K562 (cell line): ENCODE measurements around the gene DNAJB14. TPM values are rescaled to one million over a fixed set of nuclear protein-coding genes. Genes with fewer than 3 reads are reported as not detected.

Experiments
- CBFB ChIP-seq: sonication (generic); formaldehyde crosslinking; IDR thresholded peaks from 2 replicates; pipeline ENCODE4 v1.4.0; 2020; ENCODE audit warnings: mild to moderate bottlenecking, missing genetic modification reagents
- CTBP1 ChIP-seq: fragments of 450-650 bp; IDR thresholded peaks from 2 replicates; pipeline ENCODE4 v1.6.1; 2016; ENCODE audit warnings: borderline replicate concordance
- FOSL1 ChIP-seq: fragments of 200-800 bp; sonication (Bioruptor generic); conservative IDR thresholded peaks from 2 replicates; pipeline ENCODE4 v1.6.1; 2016; ENCODE audit warnings: missing genetic modification characterization, missing compliant biosample characterization
- FOXM1 ChIP-seq, 2 experiments: fragments of 450-650 bp in 1 of 2; sonication (generic) in 1 of 2; formaldehyde crosslinking in 1 of 2; IDR thresholded peaks; 2 replicates each; pipeline versions ENCODE4 v1.6.1 to v1.9.0; 2017 to 2022; ENCODE audit warnings: low read depth in 2 of 2, mild to moderate bottlenecking in 2 of 2, missing genetic modification reagents in 1 of 2, moderate library complexity in 1 of 2
- MAFG ChIP-seq: fragments of 450-650 bp; conservative IDR thresholded peaks from 2 replicates; pipeline ENCODE4 v1.6.1; 2016; ENCODE audit warnings: missing genetic modification characterization, missing compliant biosample characterization
- MYC ChIP-seq, 2 experiments: fragments of 250-450 bp in 1 of 2; sonication (Bioruptor Pico) in 1 of 2; IDR thresholded peaks; 2 replicates each; pipeline versions ENCODE4 v1.5.1 to v1.6.1; 2012 to 2021; ENCODE audit warnings: low read depth in 2 of 2, borderline replicate concordance in 1 of 2, improper control_type of control experiment in 1 of 2, low read length in 1 of 2, mild to moderate bottlenecking in 1 of 2, moderate library complexity in 1 of 2
- NFRKB ChIP-seq: fragments of 450-650 bp; IDR thresholded peaks from 2 replicates; pipeline ENCODE4 v1.6.1; 2016; ENCODE audit warnings: low read depth
- NR2C1 ChIP-seq, 2 experiments: fragments of 450-650 bp; IDR thresholded peaks; 2 replicates each; pipeline ENCODE4 v1.6.1; 2017; ENCODE audit warnings: mild to moderate bottlenecking in 2 of 2, antibody characterized with exemption in 1 of 2, inconsistent platforms in 1 of 2, missing compliant biosample characterization in 1 of 2, missing genetic modification characterization in 1 of 2
- RAD51 ChIP-seq: fragments of 450-650 bp; IDR thresholded peaks from 2 replicates; pipeline ENCODE4 v1.7.1; 2016; ENCODE audit warnings: low read depth, mild to moderate bottlenecking, borderline replicate concordance
- RHOXF2B ChIP-seq: fragments of 250-450 bp; sonication (Bioruptor Pico); conservative IDR thresholded peaks from 2 replicates; pipeline ENCODE4 v1.5.1; 2021
- XRCC4 ChIP-seq: IDR thresholded peaks from one replicate; pipeline ENCODE4 v1.6.1; 2011; ENCODE audit not compliant: insufficient read depth, insufficient read length; ENCODE audit errors: extremely low read depth
- ZFP1 ChIP-seq: fragments of 450-650 bp; formaldehyde crosslinking; IDR thresholded peaks from 2 replicates; pipeline ENCODE4 v1.4.0; 2020; ENCODE audit warnings: mild to moderate bottlenecking, mixed read lengths
- ZNF12 ChIP-seq: sonication (generic); formaldehyde crosslinking; IDR thresholded peaks from 2 replicates; pipeline ENCODE4 v1.4.0; 2020; ENCODE audit warnings: mild to moderate bottlenecking, missing genetic modification reagents
- ZNF23 ChIP-seq: fragments of 250-450 bp; sonication (Bioruptor Pico); IDR thresholded peaks from 2 replicates; pipeline ENCODE4 v1.4.0; 2020; ENCODE audit warnings: mild to moderate bottlenecking
- ZNF239 ChIP-seq: fragments of 250-450 bp; sonication (Bioruptor Pico); IDR thresholded peaks from 2 replicates; pipeline ENCODE4 v1.4.0; 2020; ENCODE audit warnings: mild to moderate bottlenecking
- polyA plus RNA-seq, 8 experiments: library from polyadenylated mRNA; depleted of rRNA in 4 of 8; stranded (reverse) in 5 of 8; unstranded in 3 of 8; fragments of >200 nt; fragmentation: Nextera tagmentation in 2 of 8; fragmentation: Illumina TruSeq in 1 of 8; extraction: Ambion mirVana in 2 of 8; extraction: Trizol in 1 of 8; gene quantifications; 2 replicates each; pipeline versions ENCODE4 v1.2.1 to v1.2.3, GENCODE V29; 2011 to 2014; ENCODE audit warnings: inconsistent platforms in 1 of 8, missing spikeins in 1 of 8
- total RNA-seq, 7 experiments: library from RNA; depleted of rRNA in 6 of 7; stranded (reverse); fragments of >200 nt in 6 of 7; fragmentation: Illumina TruSeq in 2 of 7; extraction: Trizol in 2 of 7; gene quantifications; 2 replicates each; pipeline versions ENCODE4 v1.2.1 to v1.2.3, GENCODE V29; 2011 to 2021; ENCODE audit warnings: low replicate concordance in 1 of 7
- TF ChIP-seq, protein P1 (sequence below): IDR thresholded peaks from 3 replicates; pipeline ENCODE4 v1.6.1; 2011; ENCODE audit warnings: borderline replicate concordance, mild to moderate bottlenecking; ENCODE audit not compliant: insufficient read length, insufficient read depth
- TF ChIP-seq, protein P2 (sequence below): fragments of 250-450 bp; sonication (Bioruptor Pico); IDR thresholded peaks from 2 replicates; pipeline ENCODE4 v1.4.0; 2020; ENCODE audit warnings: borderline replicate concordance
- TF ChIP-seq, protein P3 (sequence below): fragments of 250-450 bp; sonication (Bioruptor Pico); IDR thresholded peaks from 2 replicates; pipeline ENCODE4 v1.8.0; 2021; ENCODE audit warnings: borderline replicate concordance, mild to moderate bottlenecking, moderate library complexity; ENCODE audit not compliant: poor library complexity, severe bottlenecking
- TF ChIP-seq, protein P4 (sequence below): fragments of 450-650 bp; IDR thresholded peaks from 2 replicates; pipeline ENCODE4 v1.6.1; 2016
- TF ChIP-seq, protein P5 (sequence below): fragments of 250-450 bp; sonication (Bioruptor Pico); IDR thresholded peaks from 2 replicates; pipeline ENCODE4 v1.4.0; 2020; ENCODE audit warnings: mild to moderate bottlenecking, moderate library complexity

DNAJB14 gene
- total and polyA plus RNA-seq, 9 of the 15 experiments (the other 6 are each of a cell fraction or from before 2014, with no cell fraction given) = 5.5 to 28.0 (median 12.7) TPM

DNA sequence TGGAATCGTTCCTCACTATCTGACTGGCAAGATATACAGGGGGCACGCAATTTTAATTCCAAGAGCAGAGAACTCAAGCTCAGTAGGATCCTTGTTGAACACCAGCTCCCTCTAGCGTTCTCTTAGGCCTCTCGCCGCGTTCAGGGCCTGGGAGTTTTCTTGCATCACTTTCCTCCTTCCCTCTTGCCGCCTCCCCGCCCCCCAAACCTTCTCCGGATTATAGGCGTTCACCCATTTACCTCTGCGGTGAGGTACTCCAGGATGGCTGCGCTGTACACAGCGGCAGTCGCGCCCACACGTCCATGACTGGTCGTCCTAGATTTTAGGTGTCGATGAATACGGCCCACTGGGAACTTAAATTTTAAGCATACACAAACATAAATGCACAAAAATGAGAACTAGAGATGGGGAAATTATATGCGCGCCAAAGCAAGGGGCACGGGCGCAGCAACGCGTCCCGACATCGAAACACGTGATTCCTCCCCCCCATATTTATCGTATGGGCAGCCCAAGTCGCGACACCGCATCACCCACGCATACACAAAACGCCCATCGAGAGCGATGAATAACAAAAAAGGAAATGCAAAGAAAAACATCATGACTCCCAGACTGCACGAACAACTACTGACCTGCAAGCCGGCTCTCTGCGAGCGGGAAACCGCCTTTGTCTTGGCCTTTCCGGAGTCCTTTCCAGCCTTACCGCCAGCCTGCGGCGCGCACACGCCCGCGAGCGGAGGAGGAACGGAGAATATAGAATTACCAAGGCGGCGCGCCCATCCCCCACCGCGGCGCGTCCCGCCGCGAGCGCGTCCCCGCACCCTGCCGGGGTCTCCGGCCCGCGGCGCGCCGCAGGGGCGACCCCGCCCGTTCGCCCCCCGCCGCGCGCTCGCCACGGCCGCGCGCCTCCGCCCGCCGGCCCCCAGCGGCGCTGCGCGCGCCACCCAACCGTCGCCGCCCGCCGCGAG, 2.9 kb upstream of the DNAJB14 start (continued):
- TF ChIP-seq CBFB (peak; percentile 86; the same call in 1 of the 2 replicates), MYC (IDR thresholded peaks at IDR 0.05; ENCODE audit: low read depth, low read length) (peak; percentile 78; the same call in 1 of the 2 replicates), MYC (CRISPR knock-in tag; IDR thresholded peaks at IDR 0.05; ENCODE audit: borderline replicate concordance, low read depth) (peak; percentile 62; the same call in 1 of the 2 replicates), NR2C1 (IDR thresholded peaks at IDR 0.05) (no peak), NR2C1 (tag; IDR thresholded peaks at IDR 0.05) (no peak), XRCC4 (no peak), NFRKB (peak; percentile 89), ZNF12 (CRISPR knock-in tag) (0 out of 2 replicates have a peak, but pooled peaks have one; percentile 20), ZNF239 (CRISPR knock-in tag) (no peak), ZNF23 (CRISPR knock-in tag) (no peak), FOSL1 (tag) (no peak), CTBP1 (peak; percentile 89), RAD51 (peak; percentile 61), RHOXF2B (CRISPR knock-in tag) (no peak), MAFG (tag) (no peak), ZFP1 (CRISPR knock-in tag) (no peak), FOXM1 (IDR thresholded peaks at IDR 0.05; ENCODE audit: low read depth) (no peak), FOXM1 (CRISPR knock-in tag; IDR thresholded peaks at IDR 0.05; ENCODE audit: low read depth) (peak; percentile 51; the same call in 1 of the 2 replicates)
- TF ChIP-seq, protein P1, sequence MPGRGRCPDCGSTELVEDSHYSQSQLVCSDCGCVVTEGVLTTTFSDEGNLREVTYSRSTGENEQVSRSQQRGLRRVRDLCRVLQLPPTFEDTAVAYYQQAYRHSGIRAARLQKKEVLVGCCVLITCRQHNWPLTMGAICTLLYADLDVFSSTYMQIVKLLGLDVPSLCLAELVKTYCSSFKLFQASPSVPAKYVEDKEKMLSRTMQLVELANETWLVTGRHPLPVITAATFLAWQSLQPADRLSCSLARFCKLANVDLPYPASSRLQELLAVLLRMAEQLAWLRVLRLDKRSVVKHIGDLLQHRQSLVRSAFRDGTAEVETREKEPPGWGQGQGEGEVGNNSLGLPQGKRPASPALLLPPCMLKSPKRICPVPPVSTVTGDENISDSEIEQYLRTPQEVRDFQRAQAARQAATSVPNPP = no peak
- TF ChIP-seq, protein P2, sequence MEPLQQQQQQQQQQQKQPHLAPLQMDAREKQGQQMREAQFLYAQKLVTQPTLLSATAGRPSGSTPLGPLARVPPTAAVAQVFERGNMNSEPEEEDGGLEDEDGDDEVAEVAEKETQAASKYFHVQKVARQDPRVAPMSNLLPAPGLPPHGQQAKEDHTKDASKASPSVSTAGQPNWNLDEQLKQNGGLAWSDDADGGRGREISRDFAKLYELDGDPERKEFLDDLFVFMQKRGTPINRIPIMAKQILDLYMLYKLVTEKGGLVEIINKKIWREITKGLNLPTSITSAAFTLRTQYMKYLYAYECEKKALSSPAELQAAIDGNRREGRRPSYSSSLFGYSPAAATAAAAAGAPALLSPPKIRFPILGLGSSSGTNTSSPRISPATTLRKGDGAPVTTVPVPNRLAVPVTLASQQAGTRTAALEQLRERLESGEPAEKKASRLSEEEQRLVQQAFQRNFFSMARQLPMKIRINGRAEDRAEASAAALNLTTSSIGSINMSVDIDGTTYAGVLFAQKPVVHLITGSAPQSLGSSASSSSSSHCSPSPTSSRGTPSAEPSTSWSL (CRISPR knock-in tag) = no peak
- TF ChIP-seq, protein P3, sequence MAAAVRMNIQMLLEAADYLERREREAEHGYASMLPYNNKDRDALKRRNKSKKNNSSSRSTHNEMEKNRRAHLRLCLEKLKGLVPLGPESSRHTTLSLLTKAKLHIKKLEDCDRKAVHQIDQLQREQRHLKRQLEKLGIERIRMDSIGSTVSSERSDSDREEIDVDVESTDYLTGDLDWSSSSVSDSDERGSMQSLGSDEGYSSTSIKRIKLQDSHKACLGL = no peak
- TF ChIP-seq, protein P4, sequence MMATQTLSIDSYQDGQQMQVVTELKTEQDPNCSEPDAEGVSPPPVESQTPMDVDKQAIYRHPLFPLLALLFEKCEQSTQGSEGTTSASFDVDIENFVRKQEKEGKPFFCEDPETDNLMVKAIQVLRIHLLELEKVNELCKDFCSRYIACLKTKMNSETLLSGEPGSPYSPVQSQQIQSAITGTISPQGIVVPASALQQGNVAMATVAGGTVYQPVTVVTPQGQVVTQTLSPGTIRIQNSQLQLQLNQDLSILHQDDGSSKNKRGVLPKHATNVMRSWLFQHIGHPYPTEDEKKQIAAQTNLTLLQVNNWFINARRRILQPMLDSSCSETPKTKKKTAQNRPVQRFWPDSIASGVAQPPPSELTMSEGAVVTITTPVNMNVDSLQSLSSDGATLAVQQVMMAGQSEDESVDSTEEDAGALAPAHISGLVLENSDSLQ = 0 out of 2 replicates have a peak, but pooled peaks have one; percentile 9
- TF ChIP-seq, protein P5, sequence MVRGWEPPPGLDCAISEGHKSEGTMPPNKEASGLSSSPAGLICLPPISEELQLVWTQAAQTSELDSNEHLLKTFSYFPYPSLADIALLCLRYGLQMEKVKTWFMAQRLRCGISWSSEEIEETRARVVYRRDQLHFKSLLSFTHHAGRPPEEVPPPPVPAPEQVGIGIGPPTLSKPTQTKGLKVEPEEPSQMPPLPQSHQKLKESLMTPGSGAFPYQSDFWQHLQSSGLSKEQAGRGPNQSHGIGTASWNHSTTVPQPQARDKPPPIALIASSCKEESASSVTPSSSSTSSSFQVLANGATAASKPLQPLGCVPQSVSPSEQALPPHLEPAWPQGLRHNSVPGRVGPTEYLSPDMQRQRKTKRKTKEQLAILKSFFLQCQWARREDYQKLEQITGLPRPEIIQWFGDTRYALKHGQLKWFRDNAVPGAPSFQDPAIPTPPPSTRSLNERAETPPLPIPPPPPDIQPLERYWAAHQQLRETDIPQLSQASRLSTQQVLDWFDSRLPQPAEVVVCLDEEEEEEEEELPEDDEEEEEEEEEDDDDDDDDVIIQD (CRISPR knock-in tag) = no peak
